CD14-positive monocyte (primary cell): ENCODE results near the gene GFM2. TPM values are rescaled to one million over a fixed set of nuclear protein-coding genes. Genes with fewer than 3 reads are reported as not detected.
"Not testable (repeated sequence)": the region's sequence is repeated elsewhere in the genome, so short reads cannot be mapped to it uniquely, and the experiment has no call there.

Experiments
- DNase-seq, 3 donors: peaks; one replicate each; pipeline ENCODE4 v3.0.0-alpha.2; 2011 to 2022
- H2AFZ ChIP-seq: 2 replicates; pipeline ENCODE4 v1.6.0; 2012; ENCODE audit warnings: mild to moderate bottlenecking, low read depth, low read length, inconsistent platforms; ENCODE audit not compliant: insufficient read depth, poor library complexity, severe bottlenecking
- H3K27ac ChIP-seq, 2 donors: 1 replicate in 1 of 2; 2 replicates in 1 of 2; pipeline ENCODE4 v1.5.1; 2012 to 2013; ENCODE audit warnings: low read length in 2 of 2, control low read depth in 1 of 2, inconsistent platforms in 1 of 2, low read depth in 1 of 2, mild to moderate bottlenecking in 1 of 2
- H3K27me3 ChIP-seq, 2 donors: one replicate each; pipeline versions ENCODE4 v1.6.0 to v1.6.1; 2011 to 2013; ENCODE audit warnings: low read length in 2 of 2; ENCODE audit not compliant: control insufficient read depth in 2 of 2, insufficient read depth in 2 of 2
- H3K36me3 ChIP-seq, 2 donors: replicated peaks in 1 of 2; 1 replicate in 1 of 2; 2 replicates in 1 of 2; pipeline versions ENCODE4 v1.5.1 to v1.6.1; 2012 to 2013; ENCODE audit warnings: low read length in 2 of 2, control low read depth in 1 of 2, inconsistent platforms in 1 of 2, mild to moderate bottlenecking in 1 of 2; ENCODE audit not compliant: insufficient read depth in 2 of 2, control insufficient read depth in 1 of 2
- H3K4me1 ChIP-seq, 2 donors: 1 replicate in 1 of 2; 2 replicates in 1 of 2; pipeline versions ENCODE4 v1.5.1 to v1.6.1; 2012 to 2013; ENCODE audit warnings: low read length in 2 of 2, control low read depth in 1 of 2, inconsistent platforms in 1 of 2, mild to moderate bottlenecking in 1 of 2, moderate library complexity in 1 of 2; ENCODE audit not compliant: insufficient read depth in 2 of 2, control insufficient read depth in 1 of 2
- H3K4me2 ChIP-seq: replicated peaks from 2 replicates; pipeline ENCODE3; 2012; ENCODE audit warnings: low read length, moderate library complexity, mild to moderate bottlenecking; ENCODE audit not compliant: poor library complexity, severe bottlenecking; ENCODE audit errors: extremely low read depth
- H3K4me3 ChIP-seq, 3 experiments: fragments of 200-600 bp in 1 of 3; sonication (generic) in 1 of 3; replicated peaks in 1 of 3; 1 replicate in 2 of 3; 2 replicates in 1 of 3; pipeline ENCODE4 v1.5.1; 2011 to 2013; ENCODE audit warnings: low read length in 3 of 3, mild to moderate bottlenecking in 3 of 3, control low read depth in 2 of 3, low read depth in 2 of 3, inconsistent platforms in 1 of 3, moderate library complexity in 1 of 3
- H3K79me2 ChIP-seq: 2 replicates; pipeline ENCODE4 v1.6.0; 2012; ENCODE audit warnings: mild to moderate bottlenecking, control low read depth, inconsistent platforms, low read length, moderate library complexity; ENCODE audit not compliant: insufficient read depth
- H3K9ac ChIP-seq: 2 replicates; pipeline ENCODE4 v1.6.0; 2017; ENCODE audit warnings: low read length, mild to moderate bottlenecking; ENCODE audit not compliant: insufficient read depth, poor library complexity, severe bottlenecking
- H3K9me3 ChIP-seq, 2 donors: replicated peaks in 1 of 2; 1 replicate in 1 of 2; 2 replicates in 1 of 2; pipeline versions ENCODE4 v1.5.1 to v1.6.1; 2012 to 2013; ENCODE audit warnings: low read length in 2 of 2, control low read depth in 1 of 2; ENCODE audit not compliant: control insufficient read depth in 1 of 2, insufficient read depth in 1 of 2
- H4K20me1 ChIP-seq: 2 replicates; pipeline ENCODE4 v1.6.0; 2012; ENCODE audit warnings: mild to moderate bottlenecking, low read length, control low read depth, moderate library complexity; ENCODE audit not compliant: insufficient read depth
- H3K27ac Mint-ChIP-seq, 7 donors: one replicate each; pipeline ENCODE4 v1.8.0; 2020; ENCODE audit warnings: mild to moderate bottlenecking in 7 of 7, mixed read lengths in 7 of 7, moderate library complexity in 6 of 7, inconsistent platforms in 2 of 7
- H3K27me3 Mint-ChIP-seq, 3 donors: one replicate each; pipeline ENCODE4 v1.8.0; 2021 to 2022; ENCODE audit warnings: low read depth in 3 of 3, mild to moderate bottlenecking in 3 of 3, mixed read lengths in 3 of 3, moderate library complexity in 3 of 3, inconsistent platforms in 1 of 3
- H3K36me3 Mint-ChIP-seq, 2 donors: one replicate each; pipeline ENCODE4 v1.8.0; 2020; ENCODE audit warnings: mixed read lengths in 2 of 2, inconsistent platforms in 1 of 2, mild to moderate bottlenecking in 1 of 2
- H3K4me1 Mint-ChIP-seq: one replicate; pipeline ENCODE4 v1.8.0; 2020; ENCODE audit warnings: mild to moderate bottlenecking, mixed read lengths
- H3K4me3 Mint-ChIP-seq, 2 donors: one replicate each; pipeline ENCODE4 v1.8.0; 2020; ENCODE audit warnings: mild to moderate bottlenecking in 2 of 2, mixed read lengths in 2 of 2, moderate library complexity in 1 of 2
- H3K9me3 Mint-ChIP-seq, 7 donors: one replicate each; pipeline ENCODE4 v1.8.0; 2020 to 2022; ENCODE audit warnings: mixed read lengths in 7 of 7, mild to moderate bottlenecking in 6 of 7, moderate library complexity in 6 of 7, inconsistent platforms in 2 of 7
- WGBS: methylation state at CpG from one replicate; pipeline ENCODE4 v1.1.5; 2013; ENCODE audit warnings: missing lambda C conversion rate; ENCODE audit not compliant: insufficient coverage; 5-methylcytosine and 5-hydroxymethylcytosine counted together
- intact Hi-C, 2 donors: fragments of 100-400 bp; cut with micrococcal nuclease; formaldehyde crosslinking; loops; one replicate each; pipeline versions ENCODE4 v1.15.0 to v1.15.1; 2023
- polyA plus RNA-seq, 3 donors: library from polyadenylated mRNA; depleted of rRNA in 1 of 3; unstranded in 2 of 3; stranded (reverse) in 1 of 3; fragments of 300-500 nt in 2 of 3; fragments of >200 nt in 1 of 3; fragmentation: Illumina TruSeq in 2 of 3; gene quantifications; 1 replicate in 2 of 3; 2 replicates in 1 of 3; pipeline ENCODE4 v1.2.3, GENCODE V29; 2012 to 2021
- TF ChIP-seq, protein P1 (sequence below): fragments of 200-600 bp; IDR thresholded peaks from one replicate; pipeline ENCODE4 v1.8.0; 2022; ENCODE audit warnings: antibody characterized with exemption, mild to moderate bottlenecking

GFM2 gene
- polyA plus RNA-seq, 3 donors: 9.3 to 11.3 (median 10.6) TPM

DNA sequence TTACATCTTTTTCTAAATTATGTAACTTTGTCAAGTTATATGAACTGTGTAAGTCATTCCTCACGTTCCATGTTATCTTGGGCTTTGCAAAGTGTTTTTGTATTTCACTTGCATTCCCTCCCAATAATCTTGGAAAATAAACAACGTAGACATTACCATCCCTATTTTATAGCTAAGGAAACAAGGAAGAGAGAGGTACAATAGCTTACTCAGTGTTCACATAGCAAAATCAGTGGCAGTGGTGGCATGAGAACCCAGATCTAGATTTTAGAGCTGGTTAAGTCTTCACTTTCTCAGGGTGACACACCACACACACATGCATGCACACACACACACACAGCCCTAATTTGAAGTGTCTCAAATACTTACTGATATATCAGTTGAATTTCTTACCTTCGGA, 34.3 kb upstream of the GFM2 start:
- H3K4me2 ChIP-seq: no peak overlapping the region
- H3K9ac ChIP-seq: no peak overlapping the region
- TF ChIP-seq, protein P1, sequence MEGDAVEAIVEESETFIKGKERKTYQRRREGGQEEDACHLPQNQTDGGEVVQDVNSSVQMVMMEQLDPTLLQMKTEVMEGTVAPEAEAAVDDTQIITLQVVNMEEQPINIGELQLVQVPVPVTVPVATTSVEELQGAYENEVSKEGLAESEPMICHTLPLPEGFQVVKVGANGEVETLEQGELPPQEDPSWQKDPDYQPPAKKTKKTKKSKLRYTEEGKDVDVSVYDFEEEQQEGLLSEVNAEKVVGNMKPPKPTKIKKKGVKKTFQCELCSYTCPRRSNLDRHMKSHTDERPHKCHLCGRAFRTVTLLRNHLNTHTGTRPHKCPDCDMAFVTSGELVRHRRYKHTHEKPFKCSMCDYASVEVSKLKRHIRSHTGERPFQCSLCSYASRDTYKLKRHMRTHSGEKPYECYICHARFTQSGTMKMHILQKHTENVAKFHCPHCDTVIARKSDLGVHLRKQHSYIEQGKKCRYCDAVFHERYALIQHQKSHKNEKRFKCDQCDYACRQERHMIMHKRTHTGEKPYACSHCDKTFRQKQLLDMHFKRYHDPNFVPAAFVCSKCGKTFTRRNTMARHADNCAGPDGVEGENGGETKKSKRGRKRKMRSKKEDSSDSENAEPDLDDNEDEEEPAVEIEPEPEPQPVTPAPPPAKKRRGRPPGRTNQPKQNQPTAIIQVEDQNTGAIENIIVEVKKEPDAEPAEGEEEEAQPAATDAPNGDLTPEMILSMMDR: no peak
- H3K4me1 ChIP-seq: no peaks in the 10 kb centered on the region
- H4K20me1 ChIP-seq: no peaks in the 10 kb centered on the region
- no peak overlapping the region for H3K27ac Mint-ChIP-seq
- no peak for DNase-seq
- peaks cover 0 to 7% of the 10 kb centered on the region in 2 donors for H3K36me3 Mint-ChIP-seq
- no peaks in the 10 kb centered on the region for H3K27me3 ChIP-seq
- H3K36me3 ChIP-seq: no peaks in the 10 kb centered on the region
- H3K27me3 Mint-ChIP-seq: peaks cover 0 to 3% (median 0%) of the 10 kb centered on the region in 3 donors
- H3K9me3 ChIP-seq: no peaks in the 10 kb centered on the region
- no peaks in the 10 kb centered on the region for H3K4me1 Mint-ChIP-seq
- no peak overlapping the region for H3K27ac ChIP-seq
- H2AFZ ChIP-seq: no peak overlapping the region
- H3K9me3 Mint-ChIP-seq: no peaks in the 10 kb centered on the region
- no peak overlapping the region for H3K4me3 Mint-ChIP-seq
- no CpG with 5 or more reads among the region's 3 CpGs for WGBS
- H3K4me3 ChIP-seq: no peak overlapping the region
- intact Hi-C loops: no loop called here
- H3K79me2 ChIP-seq: no peaks in the 10 kb centered on the region

DNA sequence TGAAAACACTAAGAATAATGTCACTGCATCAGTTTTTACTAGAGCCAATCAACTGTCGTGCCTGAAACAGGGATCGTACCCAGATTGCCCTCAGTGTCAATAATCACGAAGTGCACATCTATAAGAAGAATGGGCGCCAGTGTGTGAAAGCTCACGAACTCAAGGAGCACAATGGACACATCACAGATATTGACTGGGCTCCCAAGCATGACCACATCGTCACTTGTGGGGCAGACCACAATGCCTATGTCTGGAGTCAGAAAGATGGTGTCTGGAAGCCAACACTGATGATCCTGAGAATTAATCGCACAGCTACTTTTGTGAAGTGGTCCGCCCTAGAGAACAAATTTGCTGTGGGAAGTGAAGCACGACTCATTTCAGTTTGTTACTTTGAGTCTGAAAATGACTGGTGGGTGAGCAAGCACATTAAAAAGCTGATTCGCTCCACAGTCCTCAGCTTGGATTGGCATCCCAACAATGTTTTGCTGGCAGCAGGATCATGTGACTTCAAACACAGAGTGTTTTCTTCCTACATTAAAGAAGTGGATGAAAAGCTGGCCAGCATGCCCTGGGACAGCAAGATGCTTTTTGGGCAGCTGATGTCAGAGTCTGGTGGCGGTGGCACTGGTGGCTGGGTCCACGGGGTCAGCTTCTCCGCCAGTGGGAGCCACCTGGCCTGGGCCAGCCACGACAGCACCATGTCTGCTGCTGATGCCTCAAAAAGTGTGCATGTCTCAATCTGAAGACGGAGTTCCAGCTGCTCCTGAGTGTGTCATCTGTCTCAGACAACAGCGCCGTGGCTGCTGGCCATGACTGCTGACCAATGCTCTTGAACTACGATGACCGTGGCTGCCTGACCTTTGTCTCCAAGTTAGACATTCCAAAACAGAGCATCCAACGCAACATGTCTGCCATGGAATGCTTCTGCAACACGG, 32.3 kb upstream of the GFM2 start:
- H3K4me3 Mint-ChIP-seq: no peak overlapping the region
- DNase-seq: no peak
- no peaks in the 10 kb centered on the region for H3K79me2 ChIP-seq
- H3K27me3 Mint-ChIP-seq: peaks cover 0 to 3% (median 0%) of the 10 kb centered on the region in 3 donors
- H3K27me3 ChIP-seq: no peaks in the 10 kb centered on the region
- no peak overlapping the region for H3K4me3 ChIP-seq
- peaks cover 0 to 2% (median 0%) of the 10 kb centered on the region in 7 donors for H3K9me3 Mint-ChIP-seq
- WGBS: 94% methylated on average over 18 of the region's 21 CpGs
- TF ChIP-seq, protein P1: no peak
- no peak overlapping the region for H3K27ac Mint-ChIP-seq
- peaks cover 0 to 7% of the 10 kb centered on the region in 2 donors for H3K36me3 Mint-ChIP-seq
- H3K4me1 Mint-ChIP-seq: no peaks in the 10 kb centered on the region
- H3K9ac ChIP-seq: no peak overlapping the region
- no peaks in the 10 kb centered on the region for H3K4me1 ChIP-seq
- no peaks in the 10 kb centered on the region for H3K9me3 ChIP-seq
- H3K27ac ChIP-seq: no peak overlapping the region
- H3K36me3 ChIP-seq: no peaks in the 10 kb centered on the region
- no peaks in the 10 kb centered on the region for H4K20me1 ChIP-seq
- H3K4me2 ChIP-seq: no peak overlapping the region
- intact Hi-C loops: no loop called here
- H2AFZ ChIP-seq: no peak overlapping the region

DNA sequence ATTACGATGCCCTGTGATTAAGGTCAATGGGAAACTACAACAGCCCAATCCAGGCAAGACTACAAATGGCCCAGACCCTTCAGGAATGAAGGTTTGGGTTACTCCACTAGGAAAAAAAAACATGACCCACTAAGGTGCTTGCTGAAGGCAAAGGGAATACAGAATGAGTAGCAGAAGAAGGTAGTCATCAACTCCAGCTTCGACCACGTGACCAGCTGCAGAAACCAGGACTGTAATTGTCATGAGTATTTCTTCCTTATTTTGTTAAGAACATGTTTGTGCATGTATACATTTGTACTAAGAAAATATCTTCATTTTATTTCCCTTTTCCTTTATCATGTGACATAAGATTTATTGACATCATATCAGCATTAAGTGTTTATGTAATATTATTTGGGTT, 24.8 kb upstream of the GFM2 start:
- H3K4me3 ChIP-seq, H3K4me1 Mint-ChIP-seq, H3K9ac ChIP-seq, H3K27ac Mint-ChIP-seq, H3K9me3 ChIP-seq, H3K27me3 ChIP-seq, intact Hi-C loops, H3K27me3 Mint-ChIP-seq, H3K4me2 ChIP-seq, H3K79me2 ChIP-seq, DNase-seq, H3K4me1 ChIP-seq, H3K36me3 ChIP-seq, H2AFZ ChIP-seq, H3K4me3 Mint-ChIP-seq, H4K20me1 ChIP-seq, H3K27ac ChIP-seq: not testable (repeated sequence)
- peaks cover 6 to 13% (median 9%) of the 10 kb centered on the region in 7 donors for H3K9me3 Mint-ChIP-seq
- peaks cover 2 to 11% of the 10 kb centered on the region in 2 donors for H3K36me3 Mint-ChIP-seq
- no CpG with 5 or more reads among the region's 3 CpGs for WGBS
